Activated CD4-positive, alpha-beta T cell treated with anti-CD3 and anti-CD28 coated beads, Interleukin-2, amount 10 ng/mL, durations not matched to agents 7 days and 5 days (primary cell): ENCODE results near the gene C1orf94. TPM values are rescaled to one million over a fixed set of nuclear protein-coding genes. Genes with fewer than 3 reads are reported as not detected.

Source experiments
- CTCF ChIA-PET: fragments of 350-600 bp; sonication (Branson Sonifier 250); formaldehyde crosslinking; loops from one replicate; lab custom pipeline; 2021; ENCODE audit warnings: antibody characterized with exemption; lab: Charles Lee
- POLR2A ChIA-PET: fragments of 350-600 bp; sonication (Branson Sonifier 250); formaldehyde crosslinking; loops from one replicate; lab custom pipeline; 2021; ENCODE audit warnings: antibody characterized with exemption; lab: Charles Lee
- DNase-seq: peaks from one replicate; pipeline ENCODE4 v3.0.0-alpha.2; 2020
- H3K27ac Mint-ChIP-seq: one replicate; pipeline ENCODE4 v1.8.0; 2021; ENCODE audit warnings: mild to moderate bottlenecking, moderate library complexity, mixed read lengths
- H3K27me3 Mint-ChIP-seq: one replicate; pipeline ENCODE4 v1.8.0; 2021; ENCODE audit warnings: mixed read lengths
- H3K36me3 Mint-ChIP-seq: one replicate; pipeline ENCODE4 v1.8.0; 2021; ENCODE audit warnings: low read depth, mixed read lengths
- H3K4me1 Mint-ChIP-seq: one replicate; pipeline ENCODE4 v1.8.0; 2021; ENCODE audit warnings: mixed read lengths
- H3K4me3 Mint-ChIP-seq: one replicate; pipeline ENCODE4 v1.8.0; 2021; ENCODE audit warnings: mild to moderate bottlenecking, moderate library complexity, mixed read lengths
- H3K9me3 Mint-ChIP-seq: one replicate; pipeline ENCODE4 v1.8.0; 2021; ENCODE audit warnings: mixed read lengths
- total RNA-seq, 2 experiments: library from RNA; stranded (reverse); gene quantifications; one replicate each; pipeline ENCODE4 v1.2.3, GENCODE V29; 2021

The C1orf94 gene
- total RNA-seq, 2 experiments from 2014 or later, result not detected

- ChIA-PET CTCF (interaction anchor here (0.5 kb wide), 1 partner anchor 1687 kb away, joined by 5 read pairs; no protein-coding TSS in a partner anchor), POLR2A (no interaction called here)
- no peaks in the 10 kb centered on the region for H3K36me3 Mint-ChIP-seq
- no peaks in the 10 kb centered on the region for H3K9me3 Mint-ChIP-seq
- no peak overlapping the region for H3K4me3 Mint-ChIP-seq
- no peak for DNase-seq
- H3K4me1 Mint-ChIP-seq, result no peaks in the 10 kb centered on the region
- no peaks in the 10 kb centered on the region for H3K27me3 Mint-ChIP-seq
- no peak overlapping the region for H3K27ac Mint-ChIP-seq
These were observed 60.6 kb downstream of the C1orf94 start for GRCh38 chr1:34237151-34237815.

- H3K9me3 Mint-ChIP-seq, result no peaks in the 10 kb centered on the region
- POLR2A ChIA-PET, result no interaction called here
- H3K27ac Mint-ChIP-seq, result no peak overlapping the region
- H3K4me1 Mint-ChIP-seq, result no peaks in the 10 kb centered on the region
- no peak overlapping the region for H3K4me3 Mint-ChIP-seq
- no peak for DNase-seq
- no peaks in the 10 kb centered on the region for H3K36me3 Mint-ChIP-seq
- CTCF ChIA-PET, result interaction anchor here (0.6 kb wide), 1 partner anchor 254 kb away, joined by 3 read pairs; no protein-coding TSS in a partner anchor
- H3K27me3 Mint-ChIP-seq, result peaks cover 9% of the 10 kb centered on the region
These were observed 69.3 kb downstream of the C1orf94 start for GRCh38 chr1:34245967-34246366.

- ChIA-PET CTCF (no interaction called here), POLR2A (no interaction called here)
- H3K36me3 Mint-ChIP-seq, result no peaks in the 10 kb centered on the region
- no peak overlapping the region for H3K4me3 Mint-ChIP-seq
- no peak for DNase-seq
- no peak overlapping the region for H3K27ac Mint-ChIP-seq
- no peaks in the 10 kb centered on the region for H3K9me3 Mint-ChIP-seq
- H3K4me1 Mint-ChIP-seq, result no peaks in the 10 kb centered on the region
- H3K27me3 Mint-ChIP-seq, result peaks cover 9% of the 10 kb centered on the region
These were observed 73.6 kb downstream of the C1orf94 start for GRCh38 chr1:34250342-34250741.

DNA sequence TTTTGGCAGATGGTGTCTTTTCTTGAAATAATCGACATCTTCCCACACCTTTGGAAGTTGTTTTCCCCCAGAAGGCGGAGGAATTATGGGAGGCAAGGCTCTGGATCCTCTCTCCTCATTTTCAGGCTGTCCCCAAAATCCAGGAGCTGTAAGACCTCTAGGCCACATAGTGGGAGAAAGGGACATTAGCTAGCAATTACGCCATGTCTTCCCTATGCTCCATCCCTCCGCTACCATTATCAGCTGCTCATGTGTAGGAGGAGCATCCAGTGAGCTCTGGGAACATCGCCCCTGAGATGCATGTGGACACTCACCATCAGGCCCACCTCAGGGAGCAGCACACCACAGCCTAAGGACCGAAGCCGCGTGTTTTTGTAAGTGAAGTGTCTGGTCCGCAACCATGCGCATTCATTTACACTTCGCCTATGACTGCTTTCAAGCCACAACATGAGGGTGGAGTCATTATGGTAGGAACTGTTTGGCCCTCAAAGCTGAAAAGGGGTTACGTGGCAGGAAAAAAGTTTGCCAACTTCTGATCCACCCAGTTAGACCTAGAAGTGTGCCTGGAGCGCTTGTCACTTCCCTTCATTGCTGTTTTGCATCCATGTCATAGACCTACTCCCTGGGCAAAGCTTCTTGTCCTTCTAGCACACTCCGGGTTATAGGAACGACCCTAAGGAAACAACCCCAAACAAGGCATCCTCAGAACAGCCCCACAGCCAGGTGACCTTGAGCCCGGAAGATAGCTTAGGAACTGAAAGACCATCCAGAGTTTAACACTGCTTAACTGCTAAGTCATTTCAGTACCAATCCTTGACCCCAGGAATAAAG is 85.5 kb downstream of the C1orf94 start:
- Mint-ChIP-seq H3K36me3 (no peaks in the 10 kb centered on the region), H3K9me3 (no peaks in the 10 kb centered on the region), H3K27ac (no peak overlapping the region), H3K4me3 (no peak overlapping the region), H3K4me1 (no peaks in the 10 kb centered on the region), H3K27me3 (no peaks in the 10 kb centered on the region)
- POLR2A ChIA-PET, result no interaction called here
- DNase-seq, result no peak
- CTCF ChIA-PET, result no interaction called here

- H3K36me3 Mint-ChIP-seq, result no peaks in the 10 kb centered on the region
- ChIA-PET POLR2A (no interaction called here), CTCF (no interaction called here)
- H3K4me3 Mint-ChIP-seq, result no peak overlapping the region
- no peaks in the 10 kb centered on the region for H3K27me3 Mint-ChIP-seq
- H3K27ac Mint-ChIP-seq, result no peak overlapping the region
- DNase-seq, result no peak
- H3K9me3 Mint-ChIP-seq, result no peaks in the 10 kb centered on the region
- H3K4me1 Mint-ChIP-seq, result no peaks in the 10 kb centered on the region
These were observed 86.2 kb downstream of the C1orf94 start for GRCh38 chr1:34262921-34263320.

DNA sequence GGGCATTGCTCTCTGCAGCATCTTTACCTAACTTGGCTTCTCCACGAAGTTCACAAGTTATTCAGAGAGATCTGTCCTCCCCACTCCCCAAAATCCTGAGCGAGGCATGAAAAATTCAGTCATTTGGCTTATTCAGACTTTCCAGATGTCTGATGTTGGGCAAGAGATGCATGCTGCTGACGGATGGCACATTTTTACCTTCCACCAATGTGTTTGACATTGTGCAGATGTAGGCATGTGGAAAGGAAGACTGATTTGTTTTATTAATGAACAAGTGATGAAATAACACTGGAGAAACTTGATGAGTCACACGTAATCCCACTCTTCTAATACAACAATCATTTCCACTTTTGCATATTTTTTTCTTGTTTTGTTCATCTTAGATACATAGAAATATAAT is 86.7 kb downstream of the C1orf94 start:
- DNase-seq, result no peak
- H3K4me1 Mint-ChIP-seq, result no peaks in the 10 kb centered on the region
- CTCF ChIA-PET, result no interaction called here
- H3K27me3 Mint-ChIP-seq, result no peaks in the 10 kb centered on the region
- POLR2A ChIA-PET, result no interaction called here
- no peak overlapping the region for H3K27ac Mint-ChIP-seq
- no peak overlapping the region for H3K4me3 Mint-ChIP-seq
- no peaks in the 10 kb centered on the region for H3K36me3 Mint-ChIP-seq
- no peaks in the 10 kb centered on the region for H3K9me3 Mint-ChIP-seq

DNA sequence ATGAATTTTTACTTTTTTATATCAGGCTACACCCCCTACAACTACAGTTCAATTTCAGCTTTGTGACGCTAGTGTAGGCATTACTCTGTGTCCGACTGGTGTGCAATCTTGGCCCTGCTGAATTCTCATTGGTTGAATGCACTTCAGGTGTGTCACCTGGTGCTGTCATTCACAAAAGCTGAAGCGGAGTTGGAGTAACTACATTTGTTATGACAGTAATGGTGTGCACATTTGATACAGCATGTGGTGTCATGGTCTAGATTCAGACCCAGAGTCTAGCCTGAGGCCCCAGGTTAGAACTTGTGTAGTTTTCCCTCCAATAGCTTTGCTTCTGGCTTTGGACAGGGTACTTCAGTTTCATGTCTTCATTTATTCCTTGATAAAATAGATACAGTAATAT is 88.7 kb downstream of the C1orf94 start:
- ChIA-PET CTCF (no interaction called here), POLR2A (no interaction called here)
- H3K27ac Mint-ChIP-seq, result no peak overlapping the region
- H3K27me3 Mint-ChIP-seq, result no peaks in the 10 kb centered on the region
- DNase-seq, result no peak
- no peaks in the 10 kb centered on the region for H3K4me1 Mint-ChIP-seq
- no peak overlapping the region for H3K4me3 Mint-ChIP-seq
- H3K36me3 Mint-ChIP-seq, result no peaks in the 10 kb centered on the region
- no peaks in the 10 kb centered on the region for H3K9me3 Mint-ChIP-seq

GRCh38 chr1:34266127-34266951 is 89.6 kb downstream of the C1orf94 start:
- no peaks in the 10 kb centered on the region for H3K27me3 Mint-ChIP-seq
- ChIA-PET CTCF (interaction anchor here (0.6 kb wide), 1 partner anchor 567 kb away, joined by 3 read pairs; no protein-coding TSS in a partner anchor), POLR2A (no interaction called here)
- H3K4me3 Mint-ChIP-seq, result no peak overlapping the region
- H3K36me3 Mint-ChIP-seq, result no peaks in the 10 kb centered on the region
- no peaks in the 10 kb centered on the region for H3K4me1 Mint-ChIP-seq
- H3K9me3 Mint-ChIP-seq, result no peaks in the 10 kb centered on the region
- no peak overlapping the region for H3K27ac Mint-ChIP-seq
- DNase-seq, result no peak

DNA sequence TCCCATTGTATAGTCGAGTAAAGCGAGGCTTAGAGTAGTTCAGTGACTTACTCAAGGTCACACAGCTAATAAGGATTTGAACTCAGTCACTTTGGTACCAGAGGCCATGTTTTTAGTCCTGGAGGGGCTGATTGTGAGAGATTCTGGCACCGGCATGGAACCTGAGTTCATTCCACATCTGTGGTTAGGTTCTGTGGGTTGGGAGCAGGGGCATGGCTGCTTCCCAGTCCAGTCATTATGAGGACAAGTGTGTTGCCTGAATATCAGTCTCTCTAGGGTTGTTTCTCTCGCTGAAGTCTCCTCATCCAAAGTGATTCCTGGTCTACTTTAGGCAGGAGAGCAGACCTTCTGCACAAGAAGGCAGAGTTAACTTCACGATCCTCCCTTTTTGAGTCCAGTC is 90.6 kb downstream of the C1orf94 start:
- no peaks in the 10 kb centered on the region for H3K36me3 Mint-ChIP-seq
- ChIA-PET POLR2A (no interaction called here), CTCF (no interaction called here)
- H3K4me3 Mint-ChIP-seq, result no peak overlapping the region
- no peak for DNase-seq
- no peak overlapping the region for H3K27ac Mint-ChIP-seq
- no peaks in the 10 kb centered on the region for H3K9me3 Mint-ChIP-seq
- H3K4me1 Mint-ChIP-seq, result no peaks in the 10 kb centered on the region
- H3K27me3 Mint-ChIP-seq, result no peaks in the 10 kb centered on the region

GRCh38 chr1:34268311-34268954 is 91.7 kb downstream of the C1orf94 start:
- DNase-seq, result no peak
- POLR2A ChIA-PET, result no interaction called here
- no peaks in the 10 kb centered on the region for H3K36me3 Mint-ChIP-seq
- H3K27me3 Mint-ChIP-seq, result no peaks in the 10 kb centered on the region
- H3K4me1 Mint-ChIP-seq, result no peaks in the 10 kb centered on the region
- H3K27ac Mint-ChIP-seq, result no peak overlapping the region
- no peaks in the 10 kb centered on the region for H3K9me3 Mint-ChIP-seq
- CTCF ChIA-PET, result interaction anchor here (1.1 kb wide), 1 partner anchor 9 kb away, joined by 3 read pairs; no protein-coding TSS in a partner anchor
- no peak overlapping the region for H3K4me3 Mint-ChIP-seq
